Stimulated activated CD4-positive, alpha-beta T cell treated with anti-CD3 and anti-CD28 coated beads, Interleukin-4, amount 100 ng/mL, for 24 hours (primary cell): ENCODE results near the gene SOX30.

Source experiments
- DNase-seq: peaks from one replicate; pipeline ENCODE4 v3.0.0-alpha.2; 2020

Gene SOX30

GRCh38 chr5:157607371-157608161 is 44.7 kb downstream of the SOX30 start:
- peak; percentile 69 for DNase-seq

GRCh38 chr5:157606046-157606445 is 46.2 kb downstream of the SOX30 start:
- no peak for DNase-seq

GRCh38 chr5:157603333-157604190 is 48.7 kb downstream of the SOX30 start:
- peak; percentile 72 for DNase-seq

GRCh38 chr5:157602505-157602904 is 49.7 kb downstream of the SOX30 start:
- peak; percentile 58 for DNase-seq

- peak; percentile 22 for DNase-seq
Measured at GRCh38 chr5:157600252-157600651, 52.0 kb downstream of the SOX30 start.

- DNase-seq = no peak
Measured at GRCh38 chr5:157599565-157599964, 52.7 kb downstream of the SOX30 start.

- DNase-seq = no peak
Measured at GRCh38 chr5:157598350-157598936, 53.8 kb downstream of the SOX30 start.

GRCh38 chr5:157597277-157597676 is 55.0 kb downstream of the SOX30 start:
- DNase-seq = no peak

- peak; percentile 62 for DNase-seq
Measured at GRCh38 chr5:157596487-157596886, 55.8 kb downstream of the SOX30 start.

- no peak for DNase-seq
Measured at GRCh38 chr5:157594675-157595459, 57.4 kb downstream of the SOX30 start.

GRCh38 chr5:157594257-157594656 is 58.0 kb downstream of the SOX30 start:
- no peak for DNase-seq

- no peak for DNase-seq
Measured at GRCh38 chr5:157593052-157593757, 59.0 kb downstream of the SOX30 start.

GRCh38 chr5:157592594-157592993 is 59.6 kb downstream of the SOX30 start:
- no peak for DNase-seq

GRCh38 chr5:157590478-157590877 is 61.8 kb downstream of the SOX30 start:
- DNase-seq = no peak

- DNase-seq = no peak
Measured at GRCh38 chr5:157584628-157585027, 67.6 kb downstream of the SOX30 start.

GRCh38 chr5:157582731-157583620 is 69.3 kb downstream of the SOX30 start:
- DNase-seq = no peak

- DNase-seq = no peak
Measured at GRCh38 chr5:157581901-157582300, 70.3 kb downstream of the SOX30 start.

- DNase-seq = no peak
Measured at GRCh38 chr5:157578079-157578780, 74.0 kb downstream of the SOX30 start.

- no peak for DNase-seq
Measured at GRCh38 chr5:157576678-157577077, 75.6 kb downstream of the SOX30 start.
